Upper lobe of left lung (tissue), 6 donors: ENCODE measurements around the gene SH3PXD2A. TPM values are rescaled to one million over a fixed set of nuclear protein-coding genes. Genes with fewer than 3 reads are reported as not detected.
A peak's percentile ranks its signal among the peaks of the same experiment; 100 is the strongest.

Experiments used
- ATAC-seq, 2 donors: fragments of 200-7000 bp; cut with Tn5 transposase; one replicate each; pipeline ENCODE4 v1.9.1; 2022; ENCODE audit warnings: mild to moderate bottlenecking in 2 of 2, moderate library complexity in 2 of 2; ENCODE audit not compliant: low FRiP score in 2 of 2
- DNase-seq, 2 donors: peaks; one replicate each; pipeline ENCODE4 v3.0.0-alpha.2; 2019 to 2020
- H3K27ac ChIP-seq, 4 donors: fragments of 200-600 bp; sonication (generic); one replicate each; pipeline ENCODE4 v1.5.1; 2016 to 2019
- H3K27me3 ChIP-seq, 4 donors: fragments of 200-600 bp; sonication (generic); one replicate each; pipeline ENCODE4 v1.5.1; 2017 to 2019
- H3K36me3 ChIP-seq, 4 donors: fragments of 200-600 bp; sonication (generic); one replicate each; pipeline ENCODE4 v1.5.1; 2016 to 2019
- H3K4me1 ChIP-seq, 4 donors: fragments of 200-600 bp; sonication (generic); one replicate each; pipeline ENCODE4 v1.5.1; 2018 to 2019
- H3K4me3 ChIP-seq, 4 donors: fragments of 200-600 bp; sonication (generic); one replicate each; pipeline ENCODE4 v1.5.1; 2017 to 2019; ENCODE audit warnings: mild to moderate bottlenecking in 2 of 4, moderate library complexity in 1 of 4
- H3K9me3 ChIP-seq, 4 donors: fragments of 200-600 bp; sonication (generic); one replicate each; pipeline ENCODE4 v1.5.1; 2018 to 2019
- CTCF ChIP-seq, 6 experiments: fragments of 450-650 bp in 4 of 6; fragments of 200-600 bp in 2 of 6; sonication (generic) in 2 of 6; IDR thresholded peaks; one replicate each; pipeline ENCODE4 v1.5.1; 2016 to 2019; ENCODE audit warnings: antibody characterized with exemption in 6 of 6
- EP300 ChIP-seq, 4 donors: sonication (generic); formaldehyde crosslinking; IDR thresholded peaks; one replicate each; pipeline ENCODE4 v1.5.1; 2017; ENCODE audit warnings: antibody characterized with exemption in 4 of 4, control low read depth in 2 of 4
- POLR2A ChIP-seq, 4 donors: fragments of 450-650 bp; IDR thresholded peaks; one replicate each; pipeline ENCODE4 v1.5.1; 2016 to 2017; ENCODE audit warnings: antibody characterized with exemption in 4 of 4, mild to moderate bottlenecking in 2 of 4
- POLR2AphosphoS5 ChIP-seq, 2 donors: sonication (generic); formaldehyde crosslinking; IDR thresholded peaks; one replicate each; pipeline ENCODE4 v1.5.1; 2017; ENCODE audit warnings: antibody characterized with exemption in 2 of 2
- WGBS, 2 donors: methylation state at CpG; one replicate each; pipeline ENCODE4 v1.1.5; 2017 to 2018; 5-methylcytosine and 5-hydroxymethylcytosine counted together
- total RNA-seq, 6 donors: library from RNA; depleted of rRNA in 4 of 6; stranded (reverse); fragments of >200 nt in 4 of 6; gene quantifications; one replicate each; pipeline versions ENCODE4 v1.1.0 to v1.2.1, GENCODE V29; 2016 to 2021
- donor health status: DM: no; HTN: no; CAD: no; lungs with moderate emphysema.
- donor health status: DM: no; HTN: yes; CAD: no; lungs with severe emphysema.

SH3PXD2A gene
- total RNA-seq, 6 donors from 2014 or later: 19.6 to 42.2 (median 30.8) TPM

- Histone ChIP-seq H3K27ac (peak overlapping the region; percentile 45 to 84 (median 74)), H3K4me1 (peaks cover 44 to 57% (median 47%) of the 10 kb centered on the region in 4 donors), H3K4me3 (no peak overlapping the region), H3K9me3 (no peaks in the 10 kb centered on the region), H3K36me3 (no peaks in the 10 kb centered on the region), H3K27me3 (no peaks in the 10 kb centered on the region)
- TF ChIP-seq POLR2A (IDR thresholded peaks at IDR 0.05) (no peak), POLR2AphosphoS5 (IDR thresholded peaks at IDR 0.05) (peak; percentile 44 to 53), EP300 (IDR thresholded peaks at IDR 0.05) (no peak), CTCF (IDR thresholded peaks at IDR 0.05) (no peak)
- 52 to 61% methylated on average over 9 to 18 of the region's 18 CpGs for WGBS, 2 donors
- ATAC-seq: peak; percentile 45 to 74
- DNase-seq: peak; percentile 47 to 72
Measured at GRCh38 chr10:103757531-103758293, 97.7 kb downstream of the SH3PXD2A start.

GRCh38 chr10:103756277-103756869 lies 99.0 kb downstream of the SH3PXD2A start:
- H3K27me3 ChIP-seq: no peaks in the 10 kb centered on the region
- no peak for DNase-seq
- no peaks in the 10 kb centered on the region for H3K9me3 ChIP-seq
- WGBS, 2 donors: 88 to 90% methylated on average over 4 to 8 of the region's 8 CpGs
- no peak overlapping the region for H3K4me3 ChIP-seq
- ATAC-seq: no peak
- H3K4me1 ChIP-seq: peaks cover 41 to 43% (median 43%) of the 10 kb centered on the region in 4 donors
- H3K27ac ChIP-seq: no peak overlapping the region
- H3K36me3 ChIP-seq: no peaks in the 10 kb centered on the region
- TF ChIP-seq POLR2AphosphoS5 (IDR thresholded peaks at IDR 0.05): no peak
- TF ChIP-seq POLR2A (IDR thresholded peaks at IDR 0.05): no peak
- no peak for TF ChIP-seq EP300 (IDR thresholded peaks at IDR 0.05)
- TF ChIP-seq CTCF (IDR thresholded peaks at IDR 0.05): no peak

GRCh38 chr10:103752680-103753248 lies 102.6 kb downstream of the SH3PXD2A start:
- Histone ChIP-seq H3K36me3 (no peaks in the 10 kb centered on the region), H3K27me3 (no peaks in the 10 kb centered on the region), H3K27ac (no peak overlapping the region), H3K4me3 (no peak overlapping the region), H3K4me1 (peaks cover 7 to 15% (median 8%) of the 10 kb centered on the region in 4 donors), H3K9me3 (no peaks in the 10 kb centered on the region)
- no peak for ATAC-seq
- DNase-seq: no peak
- WGBS, 2 donors: 77 to 78% methylated on average over 3 of the region's 3 CpGs
- peak; percentile 54 to 71 (median 55) for TF ChIP-seq CTCF (IDR thresholded peaks at IDR 0.05)
- TF ChIP-seq EP300 (IDR thresholded peaks at IDR 0.05): no peak

GRCh38 chr10:103751667-103752290 lies 103.6 kb downstream of the SH3PXD2A start:
- Histone ChIP-seq H3K27me3 (no peaks in the 10 kb centered on the region), H3K27ac (no peak overlapping the region), H3K4me1 (peaks cover 0 to 18% (median 4%) of the 10 kb centered on the region in 4 donors), H3K9me3 (no peaks in the 10 kb centered on the region), H3K4me3 (no peak overlapping the region), H3K36me3 (no peaks in the 10 kb centered on the region)
- no peak for DNase-seq
- no peak for ATAC-seq
- TF ChIP-seq POLR2AphosphoS5 (IDR thresholded peaks at IDR 0.05) (no peak), EP300 (IDR thresholded peaks at IDR 0.05) (no peak), POLR2A (IDR thresholded peaks at IDR 0.05) (no peak), CTCF (IDR thresholded peaks at IDR 0.05) (no peak)
- WGBS, 2 donors: 77 to 88% methylated on average over 7 of the region's 7 CpGs
